Gastrocnemius medialis (tissue), 4 donors: ENCODE results near the gene NPEPL1. TPM values are rescaled to one million over a fixed set of nuclear protein-coding genes. Genes with fewer than 3 reads are reported as not detected.

ENCODE experiments used
- ATAC-seq, 2 donors: fragments of 150-250 bp; one replicate each; pipeline ENCODE4 v1.9.1; 2016
- DNase-seq, 2 donors: peaks; one replicate each; pipeline ENCODE4 v3.0.0-alpha.2; 2019
- H3K27ac ChIP-seq, 4 donors: fragments of 200-600 bp; sonication (generic); 1 replicate in 1 of 4; 2 replicates in 3 of 4; pipeline ENCODE4 v1.5.1; 2016 to 2018; ENCODE audit warnings: mild to moderate bottlenecking in 2 of 4, moderate library complexity in 1 of 4
- H3K27me3 ChIP-seq, 3 donors: fragments of 200-600 bp; sonication (generic) in 2 of 3; 1 replicate in 1 of 3; 2 replicates in 2 of 3; pipeline versions ENCODE4 v1.5.1 to v1.6.0; 2016 to 2019; ENCODE audit warnings: mild to moderate bottlenecking in 1 of 3, moderate library complexity in 1 of 3
- H3K36me3 ChIP-seq, 2 donors: fragments of 200-600 bp; sonication (generic) in 1 of 2; one replicate each; pipeline ENCODE4 v1.5.1; 2017 to 2018
- H3K4me1 ChIP-seq, 2 donors: fragments of 200-600 bp; sonication (generic) in 1 of 2; one replicate each; pipeline ENCODE4 v1.5.1; 2016 to 2017; ENCODE audit warnings: mild to moderate bottlenecking in 2 of 2
- H3K4me3 ChIP-seq, 4 donors: fragments of 200-600 bp; sonication (generic) in 3 of 4; 1 replicate in 1 of 4; 2 replicates in 3 of 4; pipeline ENCODE4 v1.5.1; 2016 to 2019; ENCODE audit warnings: mild to moderate bottlenecking in 2 of 4
- H3K9me3 ChIP-seq, 3 donors: fragments of 200-600 bp; sonication (generic) in 2 of 3; 1 replicate in 1 of 3; 2 replicates in 2 of 3; pipeline ENCODE4 v1.5.1; 2016 to 2019
- CTCF ChIP-seq, 5 experiments: fragments of 450-650 bp in 3 of 5; fragments of 200-600 bp in 2 of 5; sonication (generic) in 2 of 5; IDR thresholded peaks in 4 of 5; conservative IDR thresholded peaks in 1 of 5; 1 replicate in 4 of 5; 2 replicates in 1 of 5; pipeline ENCODE4 v1.5.1; 2016 to 2019; ENCODE audit warnings: antibody characterized with exemption in 5 of 5, mild to moderate bottlenecking in 3 of 5, moderate library complexity in 3 of 5
- POLR2A ChIP-seq, 2 donors: fragments of 450-650 bp; IDR thresholded peaks; one replicate each; pipeline ENCODE4 v1.6.1; 2017; ENCODE audit warnings: antibody characterized with exemption in 2 of 2, mild to moderate bottlenecking in 2 of 2, moderate library complexity in 2 of 2
- in situ Hi-C, 4 donors: fragments of 200-750 bp; cut with MboI; loops; one replicate each; pipeline versions ENCODE4 v1.15.0 to v1.8.0; 2017; ENCODE audit warnings: low sequenced_read_pairs in 4 of 4
- intact Hi-C: fragments of 100-400 bp; cut with DNase I; formaldehyde crosslinking; loops from one replicate; pipeline ENCODE4 v1.15.1; 2023; ENCODE audit warnings: low total_unique reads
- total RNA-seq, 4 donors: library from RNA; depleted of rRNA; stranded (reverse); fragments of >200 nt; gene quantifications; one replicate each; pipeline versions ENCODE4 v1.1.0 to v1.2.3, GENCODE V29; 2016

NPEPL1 gene
- total RNA-seq, 4 donors from 2014 or later: 18.1 to 51.5 (median 34.3) TPM

DNA sequence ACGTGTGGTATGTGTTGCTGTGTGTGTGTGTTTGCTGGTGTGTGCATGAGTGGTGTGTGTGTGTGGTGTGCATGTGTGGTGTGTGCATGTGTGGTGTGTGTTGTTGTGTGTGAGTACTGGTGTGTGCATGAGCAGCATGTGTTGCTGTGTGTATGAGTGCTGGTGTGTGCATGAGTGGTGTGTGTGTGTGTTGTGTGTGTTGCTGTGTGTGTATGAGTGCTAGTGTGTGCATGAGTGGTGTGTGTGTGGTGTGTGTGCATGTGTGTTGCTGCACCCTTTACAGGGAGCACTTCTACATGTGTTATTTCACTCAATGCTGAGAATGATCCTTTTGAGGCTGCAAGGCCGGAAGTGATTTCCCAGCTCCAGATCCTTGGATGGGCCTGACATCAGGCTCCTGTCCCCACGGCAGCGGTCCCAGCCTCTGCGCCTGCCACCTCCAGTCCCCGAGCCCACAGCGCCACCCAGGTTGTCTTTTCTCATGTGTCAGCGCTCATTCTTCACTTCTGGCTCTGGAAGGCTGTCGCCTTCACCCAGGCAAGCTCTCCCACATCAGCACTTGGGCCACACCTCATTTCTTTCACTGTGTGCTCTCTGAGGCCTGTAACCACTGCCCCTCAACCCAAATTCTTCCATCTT is 2.6 kb downstream of the NPEPL1 start:
- in situ Hi-C loops: loop anchor here in 2 of 4 donors (25.0 kb wide), 2 partner anchors 342 to 458 kb away; partner anchors contain the start of genes ANKRD60 (in 2 of the 2), ATP5F1E (in 1 of the 2) and PRELID3B (in 1 of the 2)

GRCh38 chr20:58695895-58696375 is 3.3 kb downstream of the NPEPL1 start:
- in situ Hi-C loops (loop anchor here in 2 of 4 donors (25.0 kb wide), 2 partner anchors 341 to 459 kb away; partner anchors contain the start of genes ANKRD60 (in 2 of the 2), ATP5F1E (in 1 of the 2) and PRELID3B (in 1 of the 2)), intact Hi-C loops (no loop called here)
- DNase-seq (no peak), ATAC-seq (no peak)
- no peaks in the 10 kb centered on the region for H3K9me3 ChIP-seq
- peaks cover 0 to 49% of the 10 kb centered on the region in 2 donors for H3K36me3 ChIP-seq
- H3K4me1 ChIP-seq: peaks cover 21 to 22% of the 10 kb centered on the region in 2 donors
- TF ChIP-seq POLR2A (IDR thresholded peaks at IDR 0.05) (no peak), CTCF (IDR thresholded peaks at IDR 0.05 in 4 of 5, conservative IDR thresholded peaks at IDR 0.05 in 1 of 5) (no peak)
- no peaks in the 10 kb centered on the region for H3K27me3 ChIP-seq
- no peak overlapping the region for H3K27ac ChIP-seq
- no peak overlapping the region for H3K4me3 ChIP-seq

More for the DNA sequence above, 2.6 kb downstream of the NPEPL1 start:
- no peaks in the 10 kb centered on the region for H3K9me3 ChIP-seq
- H3K36me3 ChIP-seq: peaks cover 0 to 42% of the 10 kb centered on the region in 2 donors
- H3K27ac ChIP-seq: no peak overlapping the region
- TF ChIP-seq POLR2A (IDR thresholded peaks at IDR 0.05) (no peak), CTCF (IDR thresholded peaks at IDR 0.05 in 4 of 5, conservative IDR thresholded peaks at IDR 0.05 in 1 of 5) (no peak)
- no peaks in the 10 kb centered on the region for H3K27me3 ChIP-seq
- DNase-seq (no peak), ATAC-seq (no peak)
- intact Hi-C loops: no loop called here
- peaks cover 22 to 27% of the 10 kb centered on the region in 2 donors for H3K4me1 ChIP-seq
- H3K4me3 ChIP-seq: no peak overlapping the region

DNA sequence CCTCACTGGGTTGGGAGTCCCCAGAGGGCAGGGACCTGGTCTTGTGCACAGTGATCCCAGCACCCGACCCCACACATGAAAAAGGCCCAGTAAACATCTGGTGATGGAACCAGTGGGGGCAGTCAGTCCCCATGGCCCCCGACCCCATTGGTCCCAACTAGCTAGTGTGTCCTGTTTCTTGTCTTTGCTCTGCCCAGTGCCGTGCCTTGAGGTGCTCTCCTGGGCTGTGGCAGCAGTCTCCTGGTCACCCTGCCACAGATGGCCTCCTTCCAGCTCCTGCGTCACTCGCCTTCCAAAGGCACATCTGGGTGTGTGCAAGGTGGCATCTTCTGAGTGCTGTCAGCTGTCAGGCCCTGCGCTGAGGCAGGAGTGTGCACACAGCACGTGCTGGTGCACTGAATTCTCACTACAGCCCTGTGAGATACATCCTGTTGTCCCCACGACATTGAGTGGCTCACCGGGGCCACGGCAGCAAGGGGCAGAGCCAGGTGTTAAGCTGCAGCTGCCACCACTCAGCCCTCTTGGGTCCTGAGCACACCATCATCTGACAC is 3.9 kb downstream of the NPEPL1 start:
- ATAC-seq (no peak), DNase-seq (peak in 1 of 2 donors; percentile 8)
- Histone ChIP-seq H3K27ac (no peak overlapping the region), H3K9me3 (no peaks in the 10 kb centered on the region), H3K4me1 (peaks cover 19 to 22% of the 10 kb centered on the region in 2 donors), H3K36me3 (peaks cover 0 to 49% of the 10 kb centered on the region in 2 donors), H3K27me3 (no peaks in the 10 kb centered on the region), H3K4me3 (no peak overlapping the region)
- TF ChIP-seq CTCF (IDR thresholded peaks at IDR 0.05 in 4 of 5, conservative IDR thresholded peaks at IDR 0.05 in 1 of 5) (no peak), POLR2A (IDR thresholded peaks at IDR 0.05) (no peak)
- intact Hi-C loops (no loop called here), in situ Hi-C loops (loop anchor here in 2 of 4 donors (25.0 kb wide), 2 partner anchors 341 to 459 kb away; partner anchors contain the start of genes ANKRD60 (in 2 of the 2), ATP5F1E (in 1 of the 2) and PRELID3B (in 1 of the 2))

GRCh38 chr20:58697201-58697866 is 4.7 kb downstream of the NPEPL1 start:
- peak in 1 of 2 donors; percentile 7 for DNase-seq
- TF ChIP-seq CTCF (IDR thresholded peaks at IDR 0.05 in 4 of 5, conservative IDR thresholded peaks at IDR 0.05 in 1 of 5): no peak
- in situ Hi-C loops: loop anchor here in 2 of 4 donors (25.0 kb wide), 2 partner anchors 340 to 460 kb away; partner anchors contain the start of genes ANKRD60 (in 2 of the 2), ATP5F1E (in 1 of the 2) and PRELID3B (in 1 of the 2)

More at GRCh38 chr20:58697201-58697866, 4.7 kb downstream of the NPEPL1 start:
- peaks cover 13 to 16% of the 10 kb centered on the region in 2 donors for H3K4me1 ChIP-seq
- intact Hi-C loops: no loop called here
- no peaks in the 10 kb centered on the region for H3K27me3 ChIP-seq
- H3K36me3 ChIP-seq: peaks cover 0 to 58% of the 10 kb centered on the region in 2 donors
- no peak for ATAC-seq
- no peak overlapping the region for H3K4me3 ChIP-seq
- H3K9me3 ChIP-seq: no peaks in the 10 kb centered on the region
- H3K27ac ChIP-seq: no peak overlapping the region
